ENCODE results near the gene ELOA.
"Not testable (repeated sequence)": the region's sequence is repeated elsewhere in the genome, so short reads cannot be mapped to it uniquely, and the experiment has no call there.

Gene ELOA

GRCh38 chr1:23741609-23742008 lies 1.7 kb upstream of the ELOA start:
- no peak for DNase-seq

- no peak for DNase-seq
Measured at GRCh38 chr1:23742670-23743286, 493 bp upstream of the ELOA start.

GRCh38 chr1:23745515-23745914 lies 2.2 kb downstream of the ELOA start:
- DNase-seq: no peak

- DNase-seq: no peak
Measured at GRCh38 chr1:23748016-23748415, 4.7 kb downstream of the ELOA start.

GRCh38 chr1:23751050-23751814 lies 8.0 kb downstream of the ELOA start:
- DNase-seq: peak; percentile 20

GRCh38 chr1:23751815-23752200 lies 8.5 kb downstream of the ELOA start:
- no peak for DNase-seq

GRCh38 chr1:23752909-23753308 lies 9.6 kb downstream of the ELOA start:
- no peak for DNase-seq

- DNase-seq: no peak
Measured at GRCh38 chr1:23756676-23757075, 13.4 kb downstream of the ELOA start.

GRCh38 chr1:23757812-23758211 lies 14.5 kb downstream of the ELOA start:
- no peak for DNase-seq

GRCh38 chr1:23759277-23759676 lies 16.0 kb downstream of the ELOA start:
- no peak for DNase-seq

GRCh38 chr1:23763041-23763577 lies 19.8 kb downstream of the ELOA start:
- DNase-seq: no peak

GRCh38 chr1:23768733-23769132 lies 25.5 kb downstream of the ELOA start:
- no peak for DNase-seq

GRCh38 chr1:23772049-23772853 lies 29.0 kb downstream of the ELOA start:
- DNase-seq: peak; percentile 50

- no peak for DNase-seq
Measured at GRCh38 chr1:23772854-23773242, 29.6 kb downstream of the ELOA start.

- no peak for DNase-seq
Measured at GRCh38 chr1:23774174-23774880, 31.1 kb downstream of the ELOA start.

GRCh38 chr1:23776217-23776616 lies 32.9 kb downstream of the ELOA start:
- DNase-seq: no peak

- peak; percentile 86 for DNase-seq
Measured at GRCh38 chr1:23777979-23778814, 34.9 kb downstream of the ELOA start, which contains the start of gene PITHD1. PITHD1 (plus strand) TSS chr1:23778418; CDS start chr1:23778516, 98 bp downstream.

GRCh38 chr1:23779826-23780371 lies 36.6 kb downstream of the ELOA start:
- DNase-seq: no peak

GRCh38 chr1:23783141-23783540 lies 39.9 kb downstream of the ELOA start:
- not testable (repeated sequence) for DNase-seq

GRCh38 chr1:23784846-23785245 lies 41.6 kb downstream of the ELOA start:
- DNase-seq: no peak

- DNase-seq: no peak
Measured at GRCh38 chr1:23787701-23788100, 44.4 kb downstream of the ELOA start.

- DNase-seq: no peak
Measured at GRCh38 chr1:23788695-23789094, 45.4 kb downstream of the ELOA start.
